Measurements from ENCODE around the gene TRIM44.
"Not testable (repeated sequence)": the region's sequence is repeated elsewhere in the genome, so short reads cannot be mapped to it uniquely, and the experiment has no call there.

TRIM44 gene

GRCh38 chr11:35735411-35735810 lies 72.8 kb downstream of the TRIM44 start:
- peaks cover 11% of the 10 kb centered on the region for H3K4me1 Mint-ChIP-seq (ENCODE audit: low read depth)
- peaks cover 76% of the 10 kb centered on the region for H3K36me3 Mint-ChIP-seq (ENCODE audit: low read depth)
- H3K4me3 Mint-ChIP-seq, result no peak overlapping the region
- peaks cover 4% of the 10 kb centered on the region for H3K9me3 Mint-ChIP-seq
- no peak overlapping the region for H3K27ac Mint-ChIP-seq
- H3K27me3 Mint-ChIP-seq, result no peaks in the 10 kb centered on the region

- H3K36me3 Mint-ChIP-seq (ENCODE audit: low read depth), result peaks cover 74% of the 10 kb centered on the region
- H3K9me3 Mint-ChIP-seq, result peaks cover 4% of the 10 kb centered on the region
- H3K4me3 Mint-ChIP-seq, result no peak overlapping the region
- no peak overlapping the region for H3K27ac Mint-ChIP-seq
- H3K4me1 Mint-ChIP-seq (ENCODE audit: low read depth), result peaks cover 16% of the 10 kb centered on the region
- no peaks in the 10 kb centered on the region for H3K27me3 Mint-ChIP-seq
Observed at GRCh38 chr11:35735903-35736302, 73.3 kb downstream of the TRIM44 start.

GRCh38 chr11:35736952-35737351 lies 74.4 kb downstream of the TRIM44 start:
- no peaks in the 10 kb centered on the region for H3K27me3 Mint-ChIP-seq
- peaks cover 18% of the 10 kb centered on the region for H3K4me1 Mint-ChIP-seq (ENCODE audit: low read depth)
- H3K9me3 Mint-ChIP-seq, result peaks cover 4% of the 10 kb centered on the region
- no peak overlapping the region for H3K4me3 Mint-ChIP-seq
- peaks cover 65% of the 10 kb centered on the region for H3K36me3 Mint-ChIP-seq (ENCODE audit: low read depth)
- H3K27ac Mint-ChIP-seq, result no peak overlapping the region

GRCh38 chr11:35740061-35740799 lies 77.7 kb downstream of the TRIM44 start:
- Mint-ChIP-seq H3K27me3 (no peaks in the 10 kb centered on the region), H3K4me3 (no peak overlapping the region), H3K4me1 (ENCODE audit: low read depth) (peaks cover 14% of the 10 kb centered on the region), H3K27ac (no peak overlapping the region), H3K9me3 (peaks cover 4% of the 10 kb centered on the region), H3K36me3 (ENCODE audit: low read depth) (peaks cover 56% of the 10 kb centered on the region)

GRCh38 chr11:35742707-35743454 lies 80.3 kb downstream of the TRIM44 start:
- H3K27me3 Mint-ChIP-seq, result no peaks in the 10 kb centered on the region
- no peaks in the 10 kb centered on the region for H3K9me3 Mint-ChIP-seq
- no peak overlapping the region for H3K4me3 Mint-ChIP-seq
- H3K27ac Mint-ChIP-seq, result no peak overlapping the region
- peaks cover 50% of the 10 kb centered on the region for H3K36me3 Mint-ChIP-seq (ENCODE audit: low read depth)
- H3K4me1 Mint-ChIP-seq (ENCODE audit: low read depth), result peaks cover 14% of the 10 kb centered on the region

- H3K9me3 Mint-ChIP-seq, result no peaks in the 10 kb centered on the region
- H3K4me1 Mint-ChIP-seq (ENCODE audit: low read depth), result no peaks in the 10 kb centered on the region
- H3K36me3 Mint-ChIP-seq (ENCODE audit: low read depth), result peaks cover 54% of the 10 kb centered on the region
- H3K4me3 Mint-ChIP-seq, result no peak overlapping the region
- no peaks in the 10 kb centered on the region for H3K27me3 Mint-ChIP-seq
- no peak overlapping the region for H3K27ac Mint-ChIP-seq
Observed at GRCh38 chr11:35746356-35747153, 84.0 kb downstream of the TRIM44 start.

GRCh38 chr11:35747668-35748067 lies 85.1 kb downstream of the TRIM44 start:
- H3K27ac Mint-ChIP-seq, result no peak overlapping the region
- H3K27me3 Mint-ChIP-seq, result no peaks in the 10 kb centered on the region
- H3K4me1 Mint-ChIP-seq (ENCODE audit: low read depth), result no peaks in the 10 kb centered on the region
- no peak overlapping the region for H3K4me3 Mint-ChIP-seq
- no peaks in the 10 kb centered on the region for H3K9me3 Mint-ChIP-seq
- peaks cover 62% of the 10 kb centered on the region for H3K36me3 Mint-ChIP-seq (ENCODE audit: low read depth)

- H3K27ac Mint-ChIP-seq, result no peak overlapping the region
- H3K9me3 Mint-ChIP-seq, result no peaks in the 10 kb centered on the region
- no peaks in the 10 kb centered on the region for H3K27me3 Mint-ChIP-seq
- peaks cover 57% of the 10 kb centered on the region for H3K36me3 Mint-ChIP-seq (ENCODE audit: low read depth)
- no peak overlapping the region for H3K4me3 Mint-ChIP-seq
- H3K4me1 Mint-ChIP-seq (ENCODE audit: low read depth), result no peaks in the 10 kb centered on the region
Observed at GRCh38 chr11:35748644-35749043, 86.1 kb downstream of the TRIM44 start.

GRCh38 chr11:35750315-35750714 lies 87.7 kb downstream of the TRIM44 start:
- no peaks in the 10 kb centered on the region for H3K27me3 Mint-ChIP-seq
- H3K4me3 Mint-ChIP-seq, result no peak overlapping the region
- H3K27ac Mint-ChIP-seq, result no peak overlapping the region
- H3K36me3 Mint-ChIP-seq (ENCODE audit: low read depth), result peaks cover 53% of the 10 kb centered on the region
- H3K4me1 Mint-ChIP-seq (ENCODE audit: low read depth), result no peaks in the 10 kb centered on the region
- no peaks in the 10 kb centered on the region for H3K9me3 Mint-ChIP-seq

GRCh38 chr11:35750981-35751663 lies 88.5 kb downstream of the TRIM44 start:
- no peaks in the 10 kb centered on the region for H3K4me1 Mint-ChIP-seq (ENCODE audit: low read depth)
- H3K9me3 Mint-ChIP-seq, result no peaks in the 10 kb centered on the region
- no peak overlapping the region for H3K27ac Mint-ChIP-seq
- no peak overlapping the region for H3K4me3 Mint-ChIP-seq
- H3K27me3 Mint-ChIP-seq, result no peaks in the 10 kb centered on the region
- peaks cover 45% of the 10 kb centered on the region for H3K36me3 Mint-ChIP-seq (ENCODE audit: low read depth)

GRCh38 chr11:35751664-35752061 lies 89.1 kb downstream of the TRIM44 start:
- H3K4me1 Mint-ChIP-seq (ENCODE audit: low read depth), result no peaks in the 10 kb centered on the region
- no peaks in the 10 kb centered on the region for H3K27me3 Mint-ChIP-seq
- no peaks in the 10 kb centered on the region for H3K9me3 Mint-ChIP-seq
- H3K36me3 Mint-ChIP-seq (ENCODE audit: low read depth), result peaks cover 44% of the 10 kb centered on the region
- no peak overlapping the region for H3K27ac Mint-ChIP-seq
- no peak overlapping the region for H3K4me3 Mint-ChIP-seq

GRCh38 chr11:35752115-35752514 lies 89.5 kb downstream of the TRIM44 start:
- no peak overlapping the region for H3K27ac Mint-ChIP-seq
- no peaks in the 10 kb centered on the region for H3K9me3 Mint-ChIP-seq
- peaks cover 44% of the 10 kb centered on the region for H3K36me3 Mint-ChIP-seq (ENCODE audit: low read depth)
- no peak overlapping the region for H3K4me3 Mint-ChIP-seq
- H3K4me1 Mint-ChIP-seq (ENCODE audit: low read depth), result no peaks in the 10 kb centered on the region
- H3K27me3 Mint-ChIP-seq, result no peaks in the 10 kb centered on the region

GRCh38 chr11:35753573-35753972 lies 91.0 kb downstream of the TRIM44 start:
- not testable (repeated sequence) for H3K4me1 Mint-ChIP-seq (ENCODE audit: low read depth); H3K9me3 Mint-ChIP-seq; H3K4me3 Mint-ChIP-seq; H3K27me3 Mint-ChIP-seq; H3K27ac Mint-ChIP-seq
- peaks cover 47% of the 10 kb centered on the region for H3K36me3 Mint-ChIP-seq (ENCODE audit: low read depth)

- not testable (repeated sequence) for H3K9me3 Mint-ChIP-seq, H3K4me3 Mint-ChIP-seq, H3K27ac Mint-ChIP-seq, H3K27me3 Mint-ChIP-seq
- Mint-ChIP-seq H3K4me1 (ENCODE audit: low read depth) (peaks cover 33% of the 10 kb centered on the region), H3K36me3 (ENCODE audit: low read depth) (peaks cover 38% of the 10 kb centered on the region)
Observed at GRCh38 chr11:35759951-35760350, 97.4 kb downstream of the TRIM44 start.
